ENCODE measurements around the gene ZNF335.
A peak's percentile ranks its signal among the peaks of the same experiment; 100 is the strongest.

Gene ZNF335

GRCh38 chr20:45987108-45987780 lies 15.2 kb upstream of the ZNF335 start:
- H3K4me1 ChIP-seq (ENCODE audit: control insufficient read depth, insufficient read depth, low read length, poor library complexity, severe bottlenecking): peaks cover 4% of the 10 kb centered on the region
- H3K27ac ChIP-seq (ENCODE audit: low read depth, low read length, severe bottlenecking): no peak overlapping the region
- no peaks in the 10 kb centered on the region for H3K9me3 ChIP-seq (ENCODE audit: control insufficient read depth, low read length)
- no peak overlapping the region for H3K4me3 ChIP-seq (ENCODE audit: extremely low read depth, insufficient read depth, low read length, poor library complexity, severe bottlenecking)
- 20 to 31% methylated on average over 11 to 13 of the region's 16 CpGs for WGBS, 2 experiments (ENCODE audit: insufficient coverage in 2 of 2)
- H3K36me3 ChIP-seq (ENCODE audit: control insufficient read depth, insufficient read depth, low read length): no peaks in the 10 kb centered on the region

- WGBS, 2 experiments (ENCODE audit: insufficient coverage in 2 of 2): 73 to 79% methylated on average over 5 to 6 of the region's 7 CpGs
Measured at GRCh38 chr20:45985573-45985972, 13.6 kb upstream of the ZNF335 start.

GRCh38 chr20:45983279-45983743 lies 11.3 kb upstream of the ZNF335 start:
- H3K4me1 ChIP-seq (ENCODE audit: control insufficient read depth, insufficient read depth, low read length, poor library complexity, severe bottlenecking): peaks cover 4% of the 10 kb centered on the region
- 85 to 90% methylated on average over 5 to 7 of the region's 7 CpGs for WGBS, 2 experiments (ENCODE audit: insufficient coverage in 2 of 2)
- no peaks in the 10 kb centered on the region for H3K36me3 ChIP-seq (ENCODE audit: control insufficient read depth, insufficient read depth, low read length)
- H3K4me3 ChIP-seq (ENCODE audit: extremely low read depth, insufficient read depth, low read length, poor library complexity, severe bottlenecking): no peak overlapping the region
- no peak overlapping the region for H3K27ac ChIP-seq (ENCODE audit: low read depth, low read length, severe bottlenecking)
- no peaks in the 10 kb centered on the region for H3K9me3 ChIP-seq (ENCODE audit: control insufficient read depth, low read length)

More at GRCh38 chr20:45985573-45985972, 13.6 kb upstream of the ZNF335 start:
- H3K27ac ChIP-seq (ENCODE audit: low read depth, low read length, severe bottlenecking): no peak overlapping the region
- peaks cover 4% of the 10 kb centered on the region for H3K4me1 ChIP-seq (ENCODE audit: control insufficient read depth, insufficient read depth, low read length, poor library complexity, severe bottlenecking)
- no peak overlapping the region for H3K4me3 ChIP-seq (ENCODE audit: extremely low read depth, insufficient read depth, low read length, poor library complexity, severe bottlenecking)
- no peaks in the 10 kb centered on the region for H3K9me3 ChIP-seq (ENCODE audit: control insufficient read depth, low read length)
- H3K36me3 ChIP-seq (ENCODE audit: control insufficient read depth, insufficient read depth, low read length): no peaks in the 10 kb centered on the region

- no peak overlapping the region for H3K4me3 ChIP-seq (ENCODE audit: extremely low read depth, insufficient read depth, low read length, poor library complexity, severe bottlenecking)
Measured at GRCh38 chr20:45981261-45981660, 9.3 kb upstream of the ZNF335 start.

GRCh38 chr20:45976086-45976485 lies 4.1 kb upstream of the ZNF335 start:
- H3K4me1 ChIP-seq (ENCODE audit: control insufficient read depth, insufficient read depth, low read length, poor library complexity, severe bottlenecking): peaks cover 7% of the 10 kb centered on the region
- WGBS, 2 experiments (ENCODE audit: insufficient coverage in 2 of 2): 85 to 96% methylated on average over 6 of the region's 6 CpGs
- H3K9me3 ChIP-seq (ENCODE audit: control insufficient read depth, low read length): no peaks in the 10 kb centered on the region
- H3K4me3 ChIP-seq (ENCODE audit: extremely low read depth, insufficient read depth, low read length, poor library complexity, severe bottlenecking): no peak overlapping the region
- no peak overlapping the region for H3K27ac ChIP-seq (ENCODE audit: low read depth, low read length, severe bottlenecking)
- no peaks in the 10 kb centered on the region for H3K36me3 ChIP-seq (ENCODE audit: control insufficient read depth, insufficient read depth, low read length)

More at GRCh38 chr20:45981261-45981660, 9.3 kb upstream of the ZNF335 start:
- Histone ChIP-seq H3K36me3 (ENCODE audit: control insufficient read depth, insufficient read depth, low read length) (no peaks in the 10 kb centered on the region), H3K27ac (ENCODE audit: low read depth, low read length, severe bottlenecking) (no peak overlapping the region), H3K9me3 (ENCODE audit: control insufficient read depth, low read length) (no peaks in the 10 kb centered on the region), H3K4me1 (ENCODE audit: control insufficient read depth, insufficient read depth, low read length, poor library complexity, severe bottlenecking) (peaks cover 4% of the 10 kb centered on the region)
- 83 to 98% methylated on average over 5 to 6 of the region's 6 CpGs for WGBS, 2 experiments (ENCODE audit: insufficient coverage in 2 of 2)

GRCh38 chr20:45975686-45976085 lies 3.7 kb upstream of the ZNF335 start:
- Histone ChIP-seq H3K9me3 (ENCODE audit: control insufficient read depth, low read length) (no peaks in the 10 kb centered on the region), H3K27ac (ENCODE audit: low read depth, low read length, severe bottlenecking) (no peak overlapping the region), H3K36me3 (ENCODE audit: control insufficient read depth, insufficient read depth, low read length) (no peaks in the 10 kb centered on the region), H3K4me3 (ENCODE audit: extremely low read depth, insufficient read depth, low read length, poor library complexity, severe bottlenecking) (no peak overlapping the region), H3K4me1 (ENCODE audit: control insufficient read depth, insufficient read depth, low read length, poor library complexity, severe bottlenecking) (peaks cover 10% of the 10 kb centered on the region)
- WGBS, 2 experiments (ENCODE audit: insufficient coverage in 2 of 2): 92 to 95% methylated on average over 10 to 11 of the region's 11 CpGs

- Histone ChIP-seq H3K27ac (ENCODE audit: low read depth, low read length, severe bottlenecking) (no peak overlapping the region), H3K36me3 (ENCODE audit: control insufficient read depth, insufficient read depth, low read length) (no peaks in the 10 kb centered on the region), H3K4me1 (ENCODE audit: control insufficient read depth, insufficient read depth, low read length, poor library complexity, severe bottlenecking) (peaks cover 17% of the 10 kb centered on the region), H3K4me3 (ENCODE audit: extremely low read depth, insufficient read depth, low read length, poor library complexity, severe bottlenecking) (no peak overlapping the region), H3K9me3 (ENCODE audit: control insufficient read depth, low read length) (no peaks in the 10 kb centered on the region)
- 83 to 100% methylated on average over 1 to 3 of the region's 7 CpGs for WGBS, 2 experiments (ENCODE audit: insufficient coverage in 2 of 2)
Measured at GRCh38 chr20:45974896-45975565, 3.0 kb upstream of the ZNF335 start.

- peak overlapping the region; percentile 100 for H3K27ac ChIP-seq (ENCODE audit: low read depth, low read length, severe bottlenecking)
- 15 to 24% methylated on average over 13 of the region's 29 CpGs for WGBS, 2 experiments (ENCODE audit: insufficient coverage in 2 of 2)
- H3K4me3 ChIP-seq (ENCODE audit: extremely low read depth, insufficient read depth, low read length, poor library complexity, severe bottlenecking): peak overlapping the region; percentile 78
Measured at GRCh38 chr20:45972500-45973183, 639 bp upstream of the ZNF335 start.

GRCh38 chr20:45971425-45971674 lies 653 bp downstream of the ZNF335 start:
- H3K9me3 ChIP-seq (ENCODE audit: control insufficient read depth, low read length): no peaks in the 10 kb centered on the region
- peaks cover 34% of the 10 kb centered on the region for H3K36me3 ChIP-seq (ENCODE audit: control insufficient read depth, insufficient read depth, low read length)
- H3K27ac ChIP-seq (ENCODE audit: low read depth, low read length, severe bottlenecking): peak overlapping the region; percentile 100
- peaks cover 18% of the 10 kb centered on the region for H3K4me1 ChIP-seq (ENCODE audit: control insufficient read depth, insufficient read depth, low read length, poor library complexity, severe bottlenecking)
- 25 to 32% methylated on average over 9 to 14 of the region's 14 CpGs for WGBS, 2 experiments (ENCODE audit: insufficient coverage in 2 of 2)
- peak overlapping the region; percentile 78 for H3K4me3 ChIP-seq (ENCODE audit: extremely low read depth, insufficient read depth, low read length, poor library complexity, severe bottlenecking)

More at GRCh38 chr20:45972500-45973183, 639 bp upstream of the ZNF335 start:
- Histone ChIP-seq H3K9me3 (ENCODE audit: control insufficient read depth, low read length) (no peaks in the 10 kb centered on the region), H3K4me1 (ENCODE audit: control insufficient read depth, insufficient read depth, low read length, poor library complexity, severe bottlenecking) (peaks cover 18% of the 10 kb centered on the region), H3K36me3 (ENCODE audit: control insufficient read depth, insufficient read depth, low read length) (peaks cover 21% of the 10 kb centered on the region)

- WGBS, 2 experiments (ENCODE audit: insufficient coverage in 2 of 2): 72 to 82% methylated on average over 24 to 32 of the region's 34 CpGs
- Histone ChIP-seq H3K4me3 (ENCODE audit: extremely low read depth, insufficient read depth, low read length, poor library complexity, severe bottlenecking) (peak overlapping the region; percentile 78), H3K4me1 (ENCODE audit: control insufficient read depth, insufficient read depth, low read length, poor library complexity, severe bottlenecking) (peaks cover 18% of the 10 kb centered on the region), H3K9me3 (ENCODE audit: control insufficient read depth, low read length) (no peaks in the 10 kb centered on the region), H3K36me3 (ENCODE audit: control insufficient read depth, insufficient read depth, low read length) (peaks cover 39% of the 10 kb centered on the region), H3K27ac (ENCODE audit: low read depth, low read length, severe bottlenecking) (peak overlapping the region; percentile 100)
Measured at GRCh38 chr20:45970646-45971424, 1.2 kb downstream of the ZNF335 start.
